Astrocyte (in vitro differentiated cells and primary cell): Measurements from ENCODE around the gene PJA2. TPM values are rescaled to one million over a fixed set of nuclear protein-coding genes. Genes with fewer than 3 reads are reported as not detected.

Experiments used
- DNase-seq: peaks from one replicate; pipeline ENCODE4 v3.0.0-alpha.2; 2010; ENCODE audit warnings: low read depth
- FAIRE-seq: peaks from 2 replicates; lab custom pipeline; 2011; peaks lifted over from hg19 to GRCh38; lab: Jason Lieb, UNC
- H2AFZ ChIP-seq: 2 replicates; pipeline ENCODE4 v1.6.0; 2012; ENCODE audit warnings: low read depth, low read length, inconsistent platforms
- H3K27ac ChIP-seq: 2 replicates; pipeline ENCODE4 v1.5.1; 2011; ENCODE audit warnings: low read depth, low read length, inconsistent platforms
- H3K27me3 ChIP-seq: 2 replicates; pipeline ENCODE4 v1.6.0; 2011; ENCODE audit warnings: low read length, inconsistent platforms; ENCODE audit not compliant: insufficient read depth
- H3K36me3 ChIP-seq: 2 replicates; pipeline ENCODE4 v1.5.1; 2011; ENCODE audit warnings: low read length, inconsistent platforms; ENCODE audit not compliant: insufficient read depth
- H3K4me1 ChIP-seq: 2 replicates; pipeline ENCODE4 v1.5.1; 2011; ENCODE audit warnings: low read length, inconsistent platforms; ENCODE audit not compliant: insufficient read depth
- H3K4me2 ChIP-seq: 2 replicates; pipeline ENCODE4 v1.6.0; 2012; ENCODE audit warnings: low read length, inconsistent platforms
- H3K4me3 ChIP-seq: 2 replicates; pipeline ENCODE4 v1.5.1; 2011; ENCODE audit warnings: low read depth, mild to moderate bottlenecking, low read length, inconsistent platforms; ENCODE audit not compliant: insufficient read depth
- H3K79me2 ChIP-seq: 2 replicates; pipeline ENCODE4 v1.6.0; 2012; ENCODE audit warnings: mild to moderate bottlenecking, low read length, inconsistent platforms; ENCODE audit not compliant: insufficient read depth
- H3K9ac ChIP-seq: 2 replicates; pipeline ENCODE4 v1.6.0; 2012; ENCODE audit warnings: mild to moderate bottlenecking, low read length, inconsistent platforms
- H3K9me3 ChIP-seq: 2 replicates; pipeline ENCODE4 v1.5.1; 2012; ENCODE audit warnings: low read depth, mild to moderate bottlenecking, low read length, inconsistent platforms; ENCODE audit not compliant: insufficient read depth
- H4K20me1 ChIP-seq: 2 replicates; pipeline ENCODE4 v1.6.0; 2012; ENCODE audit warnings: low read length, inconsistent platforms; ENCODE audit not compliant: insufficient read depth
- H3K27ac Mint-ChIP-seq: one replicate; pipeline ENCODE4 v1.8.0; 2021; ENCODE audit warnings: mild to moderate bottlenecking, mixed read lengths; ENCODE audit not compliant: unreplicated experiment
- H3K27me3 Mint-ChIP-seq: one replicate; pipeline ENCODE4 v1.8.0; 2021; ENCODE audit warnings: low read depth, mixed read lengths; ENCODE audit not compliant: unreplicated experiment
- H3K36me3 Mint-ChIP-seq: one replicate; pipeline ENCODE4 v1.8.0; 2021; ENCODE audit warnings: low read depth, mixed read lengths; ENCODE audit not compliant: unreplicated experiment
- H3K4me1 Mint-ChIP-seq: one replicate; pipeline ENCODE4 v1.8.0; 2021; ENCODE audit warnings: low read depth, mixed read lengths; ENCODE audit not compliant: unreplicated experiment
- H3K4me3 Mint-ChIP-seq: one replicate; pipeline ENCODE4 v1.8.0; 2021; ENCODE audit warnings: mild to moderate bottlenecking, moderate library complexity, mixed read lengths; ENCODE audit not compliant: unreplicated experiment
- H3K9me3 Mint-ChIP-seq: one replicate; pipeline ENCODE4 v1.8.0; 2021; ENCODE audit warnings: mild to moderate bottlenecking, mixed read lengths; ENCODE audit not compliant: unreplicated experiment
- CTCF ChIP-seq: IDR thresholded peaks from 2 replicates; pipeline ENCODE4 v1.5.1; 2011; ENCODE audit warnings: low read depth, mild to moderate bottlenecking, inconsistent platforms, low read length, moderate library complexity; ENCODE audit not compliant: insufficient read depth
- EZH2 ChIP-seq: IDR thresholded peaks from 2 replicates; pipeline ENCODE4 v1.6.1; 2012; ENCODE audit warnings: mild to moderate bottlenecking, low read length, inconsistent platforms; ENCODE audit not compliant: insufficient read depth
- total RNA-seq: library from RNA; stranded (reverse); gene quantifications from 2 replicates; pipeline ENCODE4 v1.2.1, GENCODE V29; 2021

PJA2 gene
- total RNA-seq, 1 donor from 2014 or later, result 107 TPM

DNA sequence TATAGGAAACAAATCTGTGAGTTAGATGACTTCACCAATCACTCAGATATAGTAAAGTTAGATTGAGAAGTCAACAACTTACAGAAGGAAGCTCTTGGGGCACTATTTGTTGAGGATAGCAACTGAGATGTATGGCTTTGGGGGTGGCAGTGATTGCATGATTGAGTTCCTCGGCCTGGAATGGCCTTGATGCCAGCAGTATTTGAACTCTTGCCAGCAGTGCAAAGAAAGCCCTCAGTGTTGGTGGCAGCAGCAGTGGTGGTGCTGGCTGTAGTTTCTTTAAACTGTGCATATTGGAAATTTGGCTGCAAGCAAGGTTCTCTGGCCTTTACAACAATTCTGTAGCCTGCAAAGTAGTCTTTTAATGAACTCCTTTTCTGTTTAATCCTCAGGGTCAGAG lies 41.4 kb upstream of the PJA2 start:
- DNase-seq (no peak), FAIRE-seq (no peak)
- Histone ChIP-seq H3K4me1 (peaks cover 20% of the 10 kb centered on the region), H3K27me3 (no peaks in the 10 kb centered on the region), H3K79me2 (no peaks in the 10 kb centered on the region), H3K27ac (no peak overlapping the region), H3K4me2 (no peak overlapping the region), H3K9ac (no peak overlapping the region), H3K36me3 (no peaks in the 10 kb centered on the region), H2AFZ (no peak overlapping the region), H3K4me3 (no peak overlapping the region), H3K9me3 (no peaks in the 10 kb centered on the region), H4K20me1 (no peaks in the 10 kb centered on the region)
- no peak overlapping the region for H3K27ac Mint-ChIP-seq
- H3K4me1 Mint-ChIP-seq, result peaks cover 26% of the 10 kb centered on the region
- no peaks in the 10 kb centered on the region for H3K36me3 Mint-ChIP-seq
- TF ChIP-seq EZH2 (no peak), CTCF (no peak)
- peaks cover 4% of the 10 kb centered on the region for H3K27me3 Mint-ChIP-seq
- no peaks in the 10 kb centered on the region for H3K9me3 Mint-ChIP-seq
- no peak overlapping the region for H3K4me3 Mint-ChIP-seq

- no peak overlapping the region for H3K9ac ChIP-seq
- H3K4me3 ChIP-seq, result no peak overlapping the region
- no peaks in the 10 kb centered on the region for H3K27me3 ChIP-seq
- no peaks in the 10 kb centered on the region for H3K9me3 Mint-ChIP-seq
- H4K20me1 ChIP-seq, result no peaks in the 10 kb centered on the region
- no peaks in the 10 kb centered on the region for H3K36me3 ChIP-seq
- no peak overlapping the region for H3K27ac Mint-ChIP-seq
- no peak overlapping the region for H3K27ac ChIP-seq
- FAIRE-seq (no peak), DNase-seq (no peak)
- H2AFZ ChIP-seq, result peak overlapping the region; percentile 23
- no peaks in the 10 kb centered on the region for H3K79me2 ChIP-seq
- no peak overlapping the region for H3K4me3 Mint-ChIP-seq
- H3K27me3 Mint-ChIP-seq, result peaks cover 4% of the 10 kb centered on the region
- H3K36me3 Mint-ChIP-seq, result no peaks in the 10 kb centered on the region
- H3K4me1 ChIP-seq, result peaks cover 17% of the 10 kb centered on the region
- H3K4me1 Mint-ChIP-seq, result peaks cover 18% of the 10 kb centered on the region
- TF ChIP-seq CTCF (no peak), EZH2 (no peak)
- no peaks in the 10 kb centered on the region for H3K9me3 ChIP-seq
- peak overlapping the region; percentile 5 for H3K4me2 ChIP-seq
Measured at GRCh38 chr5:109450129-109450877, 40.5 kb upstream of the PJA2 start.

DNA sequence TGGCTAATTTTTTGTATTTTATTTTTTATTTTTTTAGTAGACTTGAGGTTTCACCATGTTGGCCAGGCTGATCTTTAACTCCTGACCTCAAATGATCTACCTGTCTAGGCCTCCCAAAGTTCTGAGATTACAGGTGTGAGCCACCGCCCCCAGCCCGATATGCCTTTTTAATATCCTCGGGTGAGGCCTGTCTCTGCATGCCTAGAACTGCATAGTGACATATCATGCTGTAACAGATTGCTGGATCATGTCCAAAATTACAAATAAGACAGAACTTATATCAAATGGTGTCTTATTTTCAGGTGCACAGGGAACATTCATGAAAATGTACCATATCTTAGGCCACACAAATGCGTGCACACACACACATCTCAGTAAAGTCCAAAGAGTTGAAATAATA lies 39.1 kb upstream of the PJA2 start:
- no peak overlapping the region for H3K27ac ChIP-seq

More for the DNA sequence above, 39.1 kb upstream of the PJA2 start:
- Histone ChIP-seq H3K4me3 (no peak overlapping the region), H4K20me1 (no peaks in the 10 kb centered on the region), H2AFZ (no peak overlapping the region), H3K27me3 (no peaks in the 10 kb centered on the region), H3K9ac (no peak overlapping the region), H3K4me2 (no peak overlapping the region), H3K4me1 (peaks cover 4% of the 10 kb centered on the region), H3K36me3 (no peaks in the 10 kb centered on the region), H3K79me2 (no peaks in the 10 kb centered on the region), H3K9me3 (no peaks in the 10 kb centered on the region)
- Mint-ChIP-seq H3K4me3 (no peak overlapping the region), H3K27me3 (peaks cover 4% of the 10 kb centered on the region), H3K4me1 (peaks cover 10% of the 10 kb centered on the region), H3K9me3 (peaks cover 5% of the 10 kb centered on the region), H3K36me3 (no peaks in the 10 kb centered on the region), H3K27ac (no peak overlapping the region)
- FAIRE-seq, result no peak
- no peak for DNase-seq
- TF ChIP-seq EZH2 (no peak), CTCF (no peak)
